Adrenal gland (tissue), 5 donors: ENCODE results near the gene GDAP1L1.

Experiments
- POLR2A ChIP-seq, 2 donors: fragments of 450-650 bp; IDR thresholded peaks; one replicate each; pipeline ENCODE4 v1.6.1; 2017; ENCODE audit warnings: antibody characterized with exemption in 2 of 2, mild to moderate bottlenecking in 2 of 2, moderate library complexity in 1 of 2
- TF ChIP-seq, protein P1 (sequence below), 6 experiments: fragments of 450-650 bp in 4 of 6; fragments of 200-600 bp in 2 of 6; sonication (generic) in 1 of 6; IDR thresholded peaks; 1 replicate in 5 of 6; 2 replicates in 1 of 6; pipeline versions ENCODE4 v1.5.1 to v1.8.0; 2016 to 2021; ENCODE audit warnings: antibody characterized with exemption in 6 of 6, mild to moderate bottlenecking in 2 of 6, moderate library complexity in 1 of 6
- donor health status: DM: no; HTN: no; CAD: no.

DNA sequence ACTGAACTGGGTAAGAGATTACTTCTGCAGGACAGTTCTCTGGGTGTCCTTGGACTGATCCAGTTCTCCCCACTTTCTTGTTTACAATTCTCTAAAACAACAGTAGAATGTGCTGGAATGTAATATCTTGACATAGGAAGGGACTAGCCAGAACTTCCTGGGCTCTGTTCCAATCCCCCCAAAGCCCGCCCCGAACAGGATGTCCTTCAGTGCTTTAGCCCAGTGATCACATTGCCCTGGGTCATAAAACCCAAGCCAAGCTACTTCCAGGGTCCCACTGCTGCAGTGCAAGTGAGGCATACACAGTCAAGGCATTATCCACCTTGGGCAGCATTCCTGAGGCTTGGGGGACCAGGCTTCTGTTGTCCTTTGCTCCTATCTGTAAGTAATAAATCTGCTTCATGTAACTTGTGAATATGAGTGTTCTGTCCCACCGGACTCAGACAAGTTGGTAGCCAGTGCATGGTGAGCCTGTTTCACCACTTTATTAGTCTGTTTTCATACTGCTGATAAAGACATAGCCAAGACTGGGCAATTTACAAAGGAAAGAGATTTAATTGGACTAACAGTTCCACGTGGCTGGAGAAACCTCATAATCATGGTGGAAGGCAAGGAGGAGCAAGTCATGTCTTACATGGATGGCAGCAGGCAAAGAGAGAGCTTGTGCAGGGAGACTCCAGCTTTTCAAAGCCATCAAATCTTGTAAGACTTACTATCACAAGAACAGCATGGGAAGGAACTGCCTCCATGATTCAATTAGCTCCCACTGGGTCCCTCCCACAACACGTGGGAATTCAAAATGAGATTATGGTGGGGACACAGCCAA lies 40.4 kb downstream of the GDAP1L1 start:
- TF ChIP-seq POLR2A (IDR thresholded peaks at IDR 0.05), result no peak
- TF ChIP-seq, protein P1, sequence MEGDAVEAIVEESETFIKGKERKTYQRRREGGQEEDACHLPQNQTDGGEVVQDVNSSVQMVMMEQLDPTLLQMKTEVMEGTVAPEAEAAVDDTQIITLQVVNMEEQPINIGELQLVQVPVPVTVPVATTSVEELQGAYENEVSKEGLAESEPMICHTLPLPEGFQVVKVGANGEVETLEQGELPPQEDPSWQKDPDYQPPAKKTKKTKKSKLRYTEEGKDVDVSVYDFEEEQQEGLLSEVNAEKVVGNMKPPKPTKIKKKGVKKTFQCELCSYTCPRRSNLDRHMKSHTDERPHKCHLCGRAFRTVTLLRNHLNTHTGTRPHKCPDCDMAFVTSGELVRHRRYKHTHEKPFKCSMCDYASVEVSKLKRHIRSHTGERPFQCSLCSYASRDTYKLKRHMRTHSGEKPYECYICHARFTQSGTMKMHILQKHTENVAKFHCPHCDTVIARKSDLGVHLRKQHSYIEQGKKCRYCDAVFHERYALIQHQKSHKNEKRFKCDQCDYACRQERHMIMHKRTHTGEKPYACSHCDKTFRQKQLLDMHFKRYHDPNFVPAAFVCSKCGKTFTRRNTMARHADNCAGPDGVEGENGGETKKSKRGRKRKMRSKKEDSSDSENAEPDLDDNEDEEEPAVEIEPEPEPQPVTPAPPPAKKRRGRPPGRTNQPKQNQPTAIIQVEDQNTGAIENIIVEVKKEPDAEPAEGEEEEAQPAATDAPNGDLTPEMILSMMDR (IDR thresholded peaks at IDR 0.05), result no peak
